ENCODE measurements around the gene IGF2.

The IGF2 gene

DNA sequence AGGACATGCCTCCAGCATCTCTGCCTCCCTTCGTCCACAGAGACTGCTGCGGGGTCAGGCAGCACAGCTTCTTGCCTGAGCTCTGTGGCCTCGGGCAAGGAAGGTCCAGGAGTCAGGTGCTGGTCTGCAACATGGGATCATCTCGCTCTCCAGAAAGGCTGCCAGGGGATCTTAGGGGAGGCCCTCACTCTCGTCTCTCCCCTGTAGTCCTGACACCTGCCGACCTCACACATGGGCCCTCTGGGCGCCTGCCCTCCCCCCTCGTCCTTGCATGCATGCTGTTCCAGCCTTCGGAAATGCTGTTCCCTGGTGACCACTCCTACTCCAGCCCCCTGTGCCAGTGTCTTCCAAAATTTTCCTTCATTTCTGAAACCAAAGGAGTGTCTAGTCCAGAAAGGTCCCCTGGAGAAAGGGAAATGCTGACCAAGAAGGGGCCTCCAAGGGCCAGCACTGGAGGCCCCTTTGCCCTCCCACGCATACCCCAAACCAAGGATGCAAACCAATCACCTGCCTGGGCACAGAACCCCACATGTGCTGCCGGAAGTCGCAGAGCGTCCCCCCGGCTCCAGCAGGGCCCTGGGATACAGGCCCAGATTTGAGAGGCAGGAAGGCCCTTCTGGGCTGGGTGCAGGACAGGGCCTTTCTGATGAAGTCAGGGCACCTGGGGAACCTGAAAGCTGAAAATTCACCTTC is 41.0 kb downstream of the IGF2 start:
- Histone ChIP-seq H3K36me3 (ENCODE audit: control insufficient read depth, insufficient read depth, low read length) (no peaks in the 10 kb centered on the region), H3K4me3 (replicated peaks; ENCODE audit: low read depth, low read length) (no peak overlapping the region), H3K27me3 (replicated peaks; ENCODE audit: control insufficient read depth, insufficient read depth, low read length) (no peaks in the 10 kb centered on the region; the same call in 1 of the 2 replicates)
- TF ChIP-seq, protein P1, sequence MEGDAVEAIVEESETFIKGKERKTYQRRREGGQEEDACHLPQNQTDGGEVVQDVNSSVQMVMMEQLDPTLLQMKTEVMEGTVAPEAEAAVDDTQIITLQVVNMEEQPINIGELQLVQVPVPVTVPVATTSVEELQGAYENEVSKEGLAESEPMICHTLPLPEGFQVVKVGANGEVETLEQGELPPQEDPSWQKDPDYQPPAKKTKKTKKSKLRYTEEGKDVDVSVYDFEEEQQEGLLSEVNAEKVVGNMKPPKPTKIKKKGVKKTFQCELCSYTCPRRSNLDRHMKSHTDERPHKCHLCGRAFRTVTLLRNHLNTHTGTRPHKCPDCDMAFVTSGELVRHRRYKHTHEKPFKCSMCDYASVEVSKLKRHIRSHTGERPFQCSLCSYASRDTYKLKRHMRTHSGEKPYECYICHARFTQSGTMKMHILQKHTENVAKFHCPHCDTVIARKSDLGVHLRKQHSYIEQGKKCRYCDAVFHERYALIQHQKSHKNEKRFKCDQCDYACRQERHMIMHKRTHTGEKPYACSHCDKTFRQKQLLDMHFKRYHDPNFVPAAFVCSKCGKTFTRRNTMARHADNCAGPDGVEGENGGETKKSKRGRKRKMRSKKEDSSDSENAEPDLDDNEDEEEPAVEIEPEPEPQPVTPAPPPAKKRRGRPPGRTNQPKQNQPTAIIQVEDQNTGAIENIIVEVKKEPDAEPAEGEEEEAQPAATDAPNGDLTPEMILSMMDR (IDR thresholded peaks at IDR 0.05; ENCODE audit: insufficient read depth, low read length, poor library complexity, severe bottlenecking), result no peak
- DNase-seq (ENCODE audit: extremely low read depth, insufficient read length), result no peak

DNA sequence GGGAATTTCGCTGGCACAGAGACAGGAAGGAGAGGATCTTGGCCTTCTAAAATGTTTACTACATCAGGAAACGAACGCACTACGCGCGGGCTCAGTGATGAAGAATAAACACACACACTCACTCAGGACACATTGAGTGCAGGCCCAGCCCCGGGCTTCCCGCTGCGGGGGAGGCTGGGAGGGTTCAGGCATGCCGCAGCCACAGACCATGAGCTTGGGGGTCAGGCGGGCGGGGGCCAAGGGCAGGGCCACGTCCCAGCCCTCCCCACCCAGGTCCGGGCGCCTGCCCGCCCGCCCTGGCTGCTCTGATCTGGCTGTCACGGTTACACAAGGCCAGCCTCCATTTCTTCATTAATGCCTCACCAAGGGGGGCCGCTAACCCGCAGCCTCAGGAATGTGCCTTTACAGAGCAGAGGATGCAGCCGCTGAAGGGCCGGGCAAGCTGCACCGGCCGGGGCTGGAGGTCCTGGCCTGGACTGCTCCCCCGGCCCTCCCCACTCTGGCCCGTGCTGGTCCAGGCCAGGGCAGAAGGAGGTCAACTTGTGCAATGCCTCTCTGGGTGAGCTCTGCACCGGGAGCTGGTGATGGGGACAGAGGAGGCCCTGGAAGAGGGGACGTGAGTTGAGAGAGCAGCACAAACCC is 41.7 kb downstream of the IGF2 start:
- H3K36me3 ChIP-seq (ENCODE audit: control insufficient read depth, insufficient read depth, low read length), result no peaks in the 10 kb centered on the region
- H3K4me3 ChIP-seq (replicated peaks; ENCODE audit: low read depth, low read length), result no peak overlapping the region
- no peak for DNase-seq (ENCODE audit: extremely low read depth, insufficient read length)
- TF ChIP-seq, protein P1 (IDR thresholded peaks at IDR 0.05; ENCODE audit: insufficient read depth, low read length, poor library complexity, severe bottlenecking), result no peak
- no peaks in the 10 kb centered on the region; the same call in 1 of the 2 replicates for H3K27me3 ChIP-seq (replicated peaks; ENCODE audit: control insufficient read depth, insufficient read depth, low read length)

DNA sequence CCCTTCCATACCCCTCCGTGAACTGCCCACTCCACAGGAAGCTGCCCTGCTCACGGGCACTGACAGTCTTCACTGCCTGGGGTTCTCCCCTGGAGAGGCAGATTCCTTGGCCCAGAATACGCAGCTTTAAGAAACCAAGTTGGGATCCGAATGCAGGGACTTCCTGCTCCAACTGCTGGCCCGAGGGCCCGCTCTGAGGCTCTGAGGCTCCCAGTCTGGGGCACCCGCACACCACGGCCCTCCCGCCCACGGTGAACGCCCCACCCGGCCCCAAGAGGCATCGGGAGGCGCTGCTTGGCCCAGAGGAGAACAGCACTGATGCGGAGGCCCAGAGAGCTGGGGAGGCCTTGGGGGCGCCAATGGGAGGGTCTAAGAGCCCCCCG is 42.3 kb downstream of the IGF2 start:
- H3K27me3 ChIP-seq (replicated peaks; ENCODE audit: control insufficient read depth, insufficient read depth, low read length), result no peaks in the 10 kb centered on the region; the same call in 1 of the 2 replicates
- no peaks in the 10 kb centered on the region for H3K36me3 ChIP-seq (ENCODE audit: control insufficient read depth, insufficient read depth, low read length)
- no peak for DNase-seq (ENCODE audit: extremely low read depth, insufficient read length)
- no peak overlapping the region for H3K4me3 ChIP-seq (replicated peaks; ENCODE audit: low read depth, low read length)
- TF ChIP-seq, protein P1 (IDR thresholded peaks at IDR 0.05; ENCODE audit: insufficient read depth, low read length, poor library complexity, severe bottlenecking), result no peak

DNA sequence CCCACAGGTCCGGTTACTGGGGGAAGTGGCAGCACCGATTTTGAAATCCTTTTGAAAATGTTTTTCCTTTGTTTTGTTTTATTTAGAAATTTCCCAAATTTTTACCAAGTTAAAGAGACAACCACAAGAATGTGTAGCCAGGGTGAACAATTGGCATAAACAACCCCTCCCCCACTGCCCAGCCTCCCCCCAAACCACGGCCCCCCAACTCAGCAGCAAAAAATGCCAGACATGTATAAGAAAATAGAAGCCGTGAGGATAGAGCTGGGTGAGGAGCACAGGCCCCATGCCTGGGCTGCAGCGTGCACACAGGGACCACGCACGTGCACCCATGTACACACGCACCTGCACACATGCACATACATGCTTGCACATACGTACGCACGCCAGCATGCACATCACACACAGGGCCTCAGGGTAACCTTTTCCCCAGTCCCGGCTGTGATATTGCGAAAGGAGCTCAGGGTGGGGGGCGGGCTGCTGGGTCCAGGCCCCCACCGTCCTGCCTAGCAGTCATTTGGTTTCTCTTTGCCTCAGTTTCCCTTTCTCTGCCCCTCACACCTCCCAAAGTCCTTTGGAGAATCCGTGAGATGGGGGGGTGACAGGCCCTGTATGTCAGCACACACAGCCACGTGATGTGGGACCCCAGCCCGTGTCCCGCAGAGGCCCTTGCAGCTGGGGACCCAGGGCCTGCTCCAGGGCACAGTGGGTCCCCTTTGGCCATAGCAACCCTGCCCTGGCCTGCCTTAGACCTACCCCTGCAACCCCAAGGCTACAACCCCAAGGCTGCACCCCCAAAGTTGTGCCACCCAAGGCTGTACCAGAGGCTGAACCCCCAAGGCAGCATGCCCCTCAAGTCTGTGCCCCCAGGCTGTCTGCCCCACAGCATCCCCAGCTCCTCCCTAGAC is 42.9 kb downstream of the IGF2 start:
- TF ChIP-seq, protein P1 (IDR thresholded peaks at IDR 0.05; ENCODE audit: insufficient read depth, low read length, poor library complexity, severe bottlenecking), result no peak
- no peak for DNase-seq (ENCODE audit: extremely low read depth, insufficient read length)
- Histone ChIP-seq H3K27me3 (replicated peaks; ENCODE audit: control insufficient read depth, insufficient read depth, low read length) (no peaks in the 10 kb centered on the region; the same call in 1 of the 2 replicates), H3K36me3 (ENCODE audit: control insufficient read depth, insufficient read depth, low read length) (no peaks in the 10 kb centered on the region), H3K4me3 (replicated peaks; ENCODE audit: low read depth, low read length) (no peak overlapping the region)

DNA sequence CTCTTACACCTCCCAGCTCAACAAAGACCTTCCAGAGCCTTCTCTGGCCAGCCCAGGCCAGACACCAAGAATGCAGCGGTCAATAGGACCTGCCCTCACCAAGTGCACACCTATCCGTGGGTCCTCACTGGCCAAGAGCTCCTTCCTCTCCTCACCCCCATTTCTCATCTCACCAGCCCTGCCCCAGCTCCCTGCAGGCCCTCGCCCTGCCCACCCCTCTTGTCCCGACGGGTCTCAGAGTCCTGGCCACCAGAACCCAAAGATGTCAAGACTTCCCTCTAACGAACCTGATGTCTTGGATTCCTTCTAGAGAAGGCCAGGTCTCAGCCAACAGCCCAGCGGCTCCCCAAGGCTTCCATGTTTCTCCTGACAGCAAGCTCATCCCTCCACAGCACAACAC is 43.6 kb downstream of the IGF2 start:
- TF ChIP-seq, protein P1 (IDR thresholded peaks at IDR 0.05; ENCODE audit: insufficient read depth, low read length, poor library complexity, severe bottlenecking), result no peak
- Histone ChIP-seq H3K36me3 (ENCODE audit: control insufficient read depth, insufficient read depth, low read length) (no peaks in the 10 kb centered on the region), H3K27me3 (replicated peaks; ENCODE audit: control insufficient read depth, insufficient read depth, low read length) (no peaks in the 10 kb centered on the region; the same call in 1 of the 2 replicates), H3K4me3 (replicated peaks; ENCODE audit: low read depth, low read length) (no peak overlapping the region)
- no peak for DNase-seq (ENCODE audit: extremely low read depth, insufficient read length)
